GM12892 (cell line): Measurements from ENCODE around the gene NOS1.

Experiments
- POLR2A ChIP-seq: IDR thresholded peaks from 2 replicates; pipeline ENCODE4 v1.6.1; 2011; ENCODE audit warnings: low read depth, low read length, control low read depth
- POLR2AphosphoS5 ChIP-seq: IDR thresholded peaks from 2 replicates; pipeline ENCODE4 v1.6.1; 2011; ENCODE audit warnings: low read depth, low read length, control low read depth

- TF ChIP-seq POLR2A (no peak), POLR2AphosphoS5 (no peak)
Measured at GRCh38 chr12:117218149-117218548, 143.3 kb downstream of the NOS1 start.
